Bronchial epithelial cell (primary cell): ENCODE results near the gene RAPGEF4. TPM values are rescaled to one million over a fixed set of nuclear protein-coding genes. Genes with fewer than 3 reads are reported as not detected.

Experiments
- DNase-seq: peaks from one replicate; pipeline ENCODE4 v3.0.0-alpha.2; 2010; ENCODE audit warnings: low read depth
- FAIRE-seq: peaks from 2 replicates; lab custom pipeline; 2011; peaks lifted over from hg19 to GRCh38; lab: Jason Lieb, UNC
- H3K27me3 ChIP-seq: 2 replicates; pipeline ENCODE4 v1.5.1; 2011; ENCODE audit warnings: low read length; ENCODE audit not compliant: control insufficient read depth, insufficient read depth
- H3K36me3 ChIP-seq: 2 replicates; pipeline ENCODE4 v1.5.1; 2011; ENCODE audit warnings: low read length; ENCODE audit not compliant: control insufficient read depth, insufficient read depth
- H3K4me3 ChIP-seq: 2 replicates; pipeline ENCODE4 v1.5.1; 2011; ENCODE audit warnings: mild to moderate bottlenecking, low read depth, low read length, control low read depth
- CTCF ChIP-seq: IDR thresholded peaks from 2 replicates; pipeline ENCODE4 v1.5.1; 2011; ENCODE audit warnings: mild to moderate bottlenecking, moderate library complexity, low read length, control low read depth, inconsistent platforms; ENCODE audit not compliant: insufficient read depth, severe bottlenecking
- total RNA-seq: library from RNA; depleted of rRNA; stranded (reverse); fragments of >200 nt; gene quantifications from 2 replicates; pipeline ENCODE4 v1.2.1, GENCODE V29; 2014

RAPGEF4 gene
- total RNA-seq, 1 donor from 2014 or later: 0.26 TPM

GRCh38 chr2:172804423-172804822 lies 68.8 kb downstream of the RAPGEF4 start:
- Histone ChIP-seq H3K4me3 (no peak overlapping the region), H3K36me3 (no peaks in the 10 kb centered on the region), H3K27me3 (no peaks in the 10 kb centered on the region)
- FAIRE-seq (no peak), DNase-seq (no peak)
- TF ChIP-seq CTCF: no peak

- H3K36me3 ChIP-seq: no peaks in the 10 kb centered on the region
- DNase-seq: peak; percentile 57
- H3K27me3 ChIP-seq: no peaks in the 10 kb centered on the region
- peak; percentile 76 for TF ChIP-seq CTCF
- no peak overlapping the region for H3K4me3 ChIP-seq
- FAIRE-seq: no peak
These were observed 70.8 kb downstream of the RAPGEF4 start for GRCh38 chr2:172806493-172806892.

DNA sequence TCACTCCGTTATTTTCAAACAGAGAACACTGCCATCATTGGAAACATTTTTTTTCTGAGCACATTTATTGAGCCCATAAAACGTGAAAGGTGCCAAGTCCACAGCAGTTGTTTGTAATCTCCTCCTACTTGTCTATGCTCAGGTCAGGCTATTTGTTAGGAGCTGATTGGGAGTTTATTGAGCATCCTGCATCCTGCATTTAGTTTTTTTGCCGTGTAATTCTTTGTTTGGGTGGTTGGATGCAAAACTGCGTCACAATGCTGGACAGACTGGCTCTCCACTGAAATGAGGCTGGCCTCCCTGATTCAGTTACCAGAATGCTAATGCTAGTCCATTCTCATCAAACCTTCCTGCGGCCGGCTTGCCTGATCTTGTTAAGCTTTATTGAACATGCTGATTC lies 71.4 kb downstream of the RAPGEF4 start:
- Histone ChIP-seq H3K27me3 (no peaks in the 10 kb centered on the region), H3K4me3 (no peak overlapping the region), H3K36me3 (no peaks in the 10 kb centered on the region)
- DNase-seq (no peak), FAIRE-seq (no peak)
- no peak for TF ChIP-seq CTCF

DNA sequence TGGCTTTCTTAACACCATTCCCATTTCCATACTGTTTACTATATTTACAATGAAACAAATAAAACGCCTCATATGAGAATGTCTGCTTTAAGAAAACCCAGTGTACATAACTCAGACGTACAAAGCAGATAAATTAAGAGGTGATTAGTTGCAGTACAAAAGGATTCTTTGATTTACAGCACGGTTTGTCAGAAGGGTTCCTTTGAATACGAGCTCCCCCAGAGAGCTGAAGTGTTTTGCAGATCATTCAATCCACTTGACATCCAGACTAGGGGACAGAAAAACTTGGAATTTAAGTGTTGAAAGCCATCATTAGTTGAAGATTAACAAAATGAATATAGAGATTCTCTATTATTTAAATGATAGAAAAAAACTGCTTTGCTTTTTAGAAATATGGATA lies 72.5 kb downstream of the RAPGEF4 start:
- FAIRE-seq (no peak), DNase-seq (no peak)
- no peaks in the 10 kb centered on the region for H3K27me3 ChIP-seq
- no peaks in the 10 kb centered on the region for H3K36me3 ChIP-seq
- H3K4me3 ChIP-seq: no peak overlapping the region
- no peak for TF ChIP-seq CTCF

DNA sequence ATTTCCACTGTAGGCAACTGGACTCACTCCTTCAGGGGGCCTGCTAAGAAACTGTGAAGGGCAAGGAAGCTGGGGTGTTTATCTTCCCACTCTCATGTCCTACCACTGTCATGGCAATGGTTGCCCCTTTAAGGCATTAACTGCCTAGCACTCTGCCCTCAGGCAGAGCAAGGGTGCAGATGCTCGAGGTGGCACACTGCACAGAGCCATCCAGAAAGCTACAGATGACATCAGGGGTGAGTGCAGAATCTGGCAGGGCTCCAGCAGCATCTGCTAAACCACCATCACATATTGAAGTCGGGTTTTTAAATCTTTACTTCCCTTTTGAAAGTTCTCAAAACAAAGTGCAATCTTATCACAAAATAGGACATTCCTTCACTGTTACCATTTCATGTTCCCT lies 75.4 kb downstream of the RAPGEF4 start:
- Histone ChIP-seq H3K27me3 (no peaks in the 10 kb centered on the region), H3K4me3 (no peak overlapping the region), H3K36me3 (no peaks in the 10 kb centered on the region)
- DNase-seq (no peak), FAIRE-seq (no peak)
- TF ChIP-seq CTCF: no peak

GRCh38 chr2:172812158-172812744 lies 76.6 kb downstream of the RAPGEF4 start:
- Histone ChIP-seq H3K4me3 (no peak overlapping the region), H3K36me3 (no peaks in the 10 kb centered on the region), H3K27me3 (no peaks in the 10 kb centered on the region)
- no peak for TF ChIP-seq CTCF
- FAIRE-seq (no peak), DNase-seq (no peak)
